NCI-H2107 treated with DMSO at 0.1 percent for 48 hours (cell line): ENCODE results near the gene DENND2D.
"Not testable (repeated sequence)": the region's sequence is repeated elsewhere in the genome, so short reads cannot be mapped to it uniquely, and the experiment has no call there.

Experiments
- DNase-seq: peaks from one replicate; lab custom pipeline; 2025; ENCODE audit not compliant: unreplicated experiment; lab: John Stamatoyannopoulos, UW

DENND2D gene

DNA sequence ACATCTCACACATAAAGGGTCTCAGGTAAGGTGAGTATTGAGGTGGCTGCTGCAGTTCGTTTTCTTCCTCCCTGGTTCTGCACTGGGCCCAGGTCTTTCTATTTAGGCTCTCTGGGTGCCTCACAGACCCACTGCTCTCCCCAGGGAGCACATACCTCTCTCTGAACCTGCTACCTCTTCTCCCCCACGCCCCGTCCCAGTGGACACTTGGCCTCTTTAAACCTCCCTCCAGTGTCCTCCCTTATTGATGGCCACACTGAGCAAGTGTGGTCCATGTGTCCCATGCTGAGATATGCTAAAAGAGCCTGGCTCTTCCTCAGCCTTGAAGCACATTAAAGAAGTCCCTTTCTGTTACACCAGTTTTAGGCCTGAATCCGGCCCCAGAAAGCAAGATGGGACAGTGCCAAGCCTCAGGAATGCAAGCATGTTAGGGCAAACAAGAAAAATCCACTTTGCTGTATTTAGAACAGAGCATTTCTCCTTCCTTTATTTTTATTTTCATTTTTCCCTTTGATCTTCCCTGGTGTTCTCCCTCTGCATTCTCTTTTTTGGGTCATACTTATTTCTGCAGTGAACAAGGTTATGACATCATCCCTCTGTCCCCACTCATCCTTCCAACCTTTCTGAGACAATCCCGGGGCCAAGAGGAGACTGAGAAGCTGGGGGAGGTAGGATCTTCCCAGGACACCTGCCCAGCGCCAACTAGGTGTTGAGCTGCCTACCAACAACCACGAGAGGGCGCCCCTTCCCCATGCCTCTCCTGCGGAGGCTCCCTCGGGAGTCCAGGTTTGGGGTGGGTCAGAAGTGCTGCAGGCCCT lies 22.1 kb upstream of the DENND2D start:
- peak; percentile 67 for DNase-seq

DNA sequence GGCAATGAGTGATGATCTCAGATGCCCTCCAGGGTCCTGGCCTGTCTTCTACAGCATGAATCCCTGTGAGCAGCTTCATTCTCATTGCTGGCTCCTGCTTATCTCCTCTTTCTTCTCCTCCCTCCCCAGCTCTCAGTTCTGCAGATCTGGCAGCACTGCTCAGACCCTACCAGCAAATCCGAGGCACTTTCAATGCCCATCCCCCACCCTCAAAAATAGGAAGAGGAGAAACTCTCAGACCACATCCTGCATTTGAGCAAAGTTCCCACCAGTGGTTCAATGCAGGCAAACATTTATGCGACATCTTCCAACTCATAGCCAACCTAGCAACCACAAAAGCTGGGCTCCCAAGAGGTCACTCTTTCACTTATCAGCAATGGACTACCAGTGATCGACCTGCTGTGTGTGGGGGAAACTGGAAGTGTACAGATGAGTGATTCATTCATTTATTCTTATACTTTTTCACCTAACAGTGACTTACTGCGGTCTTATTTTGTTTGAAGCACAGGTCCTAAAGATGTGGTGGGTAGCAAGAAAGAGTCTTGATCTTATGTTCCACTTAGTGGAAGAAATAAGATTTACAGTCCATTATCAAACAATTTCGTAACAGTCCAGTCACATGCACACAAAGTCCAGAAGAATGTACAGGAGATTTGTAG lies 21.3 kb upstream of the DENND2D start:
- DNase-seq: no peak

DNA sequence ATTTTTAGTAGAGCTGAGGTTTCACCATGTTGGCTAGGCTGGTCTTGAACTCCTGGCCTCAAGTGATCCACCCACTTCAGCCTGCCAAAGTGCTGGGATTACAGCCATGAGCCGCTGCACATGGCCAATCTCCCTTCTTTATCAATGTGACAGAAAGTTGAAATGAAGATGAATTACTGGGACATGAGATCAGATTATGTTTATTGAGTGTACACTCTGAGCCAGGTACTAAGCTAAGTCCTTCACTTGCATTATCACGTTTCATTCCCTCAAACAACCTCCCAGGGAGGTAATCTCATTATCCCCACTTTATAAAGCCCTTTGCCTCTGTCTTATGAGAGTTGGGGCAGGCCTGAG lies 20.8 kb upstream of the DENND2D start:
- DNase-seq: no peak

DNA sequence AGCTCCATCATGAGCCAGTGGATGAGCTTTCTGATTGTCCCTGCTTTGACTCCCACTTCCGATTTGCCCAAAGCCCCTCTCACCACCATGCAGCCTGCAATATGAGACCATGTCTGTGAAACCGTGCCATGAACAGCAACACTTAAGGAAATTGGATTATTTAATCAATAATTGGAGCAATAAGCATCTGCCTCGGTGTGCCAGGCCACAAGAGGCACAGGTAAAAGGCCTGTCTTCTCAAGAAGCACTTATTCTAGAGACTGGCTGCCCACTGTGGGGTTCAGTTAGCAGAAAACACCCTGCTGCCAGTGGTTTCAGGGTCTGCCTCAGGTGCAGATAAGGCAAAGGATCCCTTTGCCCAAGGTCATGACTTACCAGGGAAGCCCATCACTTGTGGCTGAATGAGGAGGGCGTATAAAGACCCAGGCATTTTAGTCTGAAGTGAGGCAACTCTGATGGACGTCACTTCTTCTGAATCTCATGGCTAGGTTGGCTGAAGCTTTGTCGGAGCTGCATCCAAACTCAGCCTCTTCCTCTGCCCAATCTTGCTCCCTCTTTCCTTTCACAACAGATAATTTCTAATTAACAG lies 19.9 kb upstream of the DENND2D start:
- no peak for DNase-seq

DNA sequence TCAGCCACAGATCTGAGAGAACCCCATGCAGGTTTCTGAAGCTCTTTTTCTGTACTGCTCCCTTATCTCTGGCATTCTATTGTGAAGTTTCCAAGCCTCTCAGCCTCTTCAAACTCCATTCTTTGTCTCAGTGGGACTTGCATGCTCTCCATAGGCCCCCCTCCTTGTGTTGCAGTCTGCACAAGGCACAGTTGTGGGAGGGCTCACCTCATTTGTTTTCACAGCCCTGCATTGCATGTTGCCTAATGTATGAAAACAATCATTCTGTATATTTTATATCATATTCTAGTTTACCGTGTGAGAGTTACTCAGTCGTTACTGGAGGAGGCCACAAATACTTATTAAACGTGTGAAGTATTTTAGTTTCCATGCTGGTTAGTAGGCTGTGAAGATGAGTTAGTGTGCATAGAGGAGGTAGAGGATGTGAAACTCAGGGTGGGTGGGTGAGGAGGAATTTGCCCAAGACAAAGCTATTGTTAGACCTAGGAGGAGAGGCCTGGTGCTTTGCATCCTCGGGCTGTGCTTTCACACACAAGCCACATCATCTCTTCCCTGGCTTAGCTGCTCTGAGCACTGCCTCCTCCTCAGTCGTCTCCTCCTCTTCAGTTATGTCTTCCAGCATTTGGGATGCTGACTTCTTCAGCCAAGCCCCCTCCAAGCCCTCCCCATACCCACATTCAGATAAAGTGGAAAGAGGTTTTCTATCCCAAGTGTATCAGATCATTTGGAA lies 19.3 kb upstream of the DENND2D start:
- no peak for DNase-seq

DNA sequence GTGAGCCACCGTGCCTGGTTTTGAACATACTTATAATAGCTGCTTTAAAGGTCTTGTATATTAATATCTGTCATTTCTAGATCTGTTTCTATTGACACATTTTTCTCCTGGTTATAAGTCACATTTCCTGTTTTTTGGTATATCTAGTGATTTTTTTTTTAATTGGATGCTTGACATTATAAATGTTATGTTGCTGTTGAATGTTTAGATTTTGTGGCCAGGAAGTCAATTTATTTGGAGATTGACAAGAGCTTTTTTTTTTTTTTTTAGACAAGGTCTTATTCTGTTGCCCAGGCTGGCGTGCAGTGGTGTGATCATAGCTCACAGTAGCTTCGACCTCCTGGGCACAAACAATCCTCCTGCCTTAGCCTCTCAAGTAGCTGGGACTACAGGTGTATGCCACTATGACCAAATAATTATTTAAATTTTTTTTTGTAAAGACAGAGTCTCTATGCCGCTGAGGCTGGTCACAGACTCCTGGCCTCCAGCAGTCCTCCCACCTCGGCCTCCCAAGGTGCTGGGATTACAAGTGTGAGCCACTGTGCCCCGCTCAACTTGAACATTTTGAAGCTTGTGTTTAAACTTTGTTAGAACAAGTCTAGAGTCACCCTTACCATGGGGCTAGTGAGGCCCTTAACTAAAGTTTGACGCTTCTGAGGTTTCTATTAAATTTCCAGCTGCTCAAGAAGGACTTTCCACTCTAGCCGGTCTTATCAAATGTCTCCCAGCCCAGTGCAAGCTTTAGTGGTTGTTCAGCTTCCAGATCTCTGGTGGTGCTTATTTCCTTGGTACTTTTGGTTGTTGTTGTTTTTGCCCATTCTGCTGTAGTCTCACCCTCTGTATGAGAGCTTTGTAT lies 18.5 kb upstream of the DENND2D start:
- DNase-seq: no peak

DNA sequence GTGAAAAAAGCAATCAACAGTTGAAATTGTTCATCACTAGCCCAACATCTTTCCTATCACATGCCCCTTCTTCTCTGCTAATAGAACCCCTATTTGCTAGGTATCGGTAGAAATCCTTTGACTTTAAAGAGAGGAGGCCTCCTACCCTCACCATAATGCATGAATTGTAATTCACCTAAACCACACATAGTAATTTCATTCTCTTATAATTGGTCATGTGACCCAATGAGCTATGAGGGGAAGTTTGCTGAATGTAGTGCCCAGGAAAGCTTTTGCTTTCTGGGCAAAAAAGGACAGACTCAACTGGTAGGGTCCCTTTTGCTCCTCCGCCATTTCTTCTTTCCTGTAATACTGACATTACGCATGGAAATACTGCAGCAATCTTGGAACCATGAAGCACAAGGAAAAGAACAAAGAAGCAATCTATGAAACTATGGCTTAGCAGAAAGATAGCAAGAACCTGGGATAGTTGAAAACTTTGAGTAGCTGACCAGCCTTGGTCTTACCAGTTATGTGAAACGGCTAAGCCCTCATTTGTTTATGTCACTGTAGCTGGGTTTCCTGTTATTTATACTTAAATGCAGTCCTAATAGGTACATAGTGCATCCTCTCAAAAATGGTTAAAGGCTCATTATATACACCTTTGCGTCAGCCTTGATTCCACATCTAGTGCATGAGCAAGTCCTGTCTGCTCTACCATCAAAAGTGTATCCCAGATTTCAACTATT lies 16.9 kb upstream of the DENND2D start:
- no peak for DNase-seq

DNA sequence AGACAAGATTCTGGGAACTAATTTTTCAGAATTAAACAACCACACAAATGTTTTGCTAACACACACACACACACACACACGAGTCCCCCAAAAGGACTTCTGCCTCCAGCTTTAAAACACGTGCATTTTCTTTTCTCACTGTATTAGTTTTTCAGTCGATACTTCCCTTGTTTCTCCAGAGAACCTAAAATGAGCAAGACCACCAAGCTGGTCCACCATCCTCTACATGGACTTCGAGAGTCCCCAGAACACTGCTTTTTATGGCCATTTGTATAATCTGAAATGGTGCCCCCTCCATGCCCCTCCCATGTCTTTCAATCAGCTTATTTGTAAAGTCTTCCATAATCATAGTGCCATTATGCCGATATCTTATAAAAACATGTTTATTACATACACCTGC lies 16.3 kb upstream of the DENND2D start:
- DNase-seq: no peak

DNA sequence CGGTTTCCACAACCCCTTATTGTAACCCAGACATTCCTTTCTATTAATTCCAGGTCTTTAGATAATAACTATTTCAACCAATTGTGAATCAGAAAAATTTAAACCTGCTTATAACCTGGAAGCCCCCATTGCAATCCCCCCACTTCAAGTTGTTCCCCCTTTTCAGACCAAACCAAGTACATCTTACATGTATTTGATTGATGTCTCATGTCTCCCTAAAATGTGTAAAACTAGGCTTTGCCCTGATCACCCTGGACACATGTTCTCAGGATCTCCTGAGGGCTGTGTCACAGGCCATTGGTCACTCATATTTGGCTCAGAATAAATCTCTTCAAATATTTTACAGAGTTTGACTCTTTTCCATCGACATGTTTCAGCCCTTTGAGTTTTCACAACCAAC lies 14.8 kb upstream of the DENND2D start:
- DNase-seq: not testable (repeated sequence)

DNA sequence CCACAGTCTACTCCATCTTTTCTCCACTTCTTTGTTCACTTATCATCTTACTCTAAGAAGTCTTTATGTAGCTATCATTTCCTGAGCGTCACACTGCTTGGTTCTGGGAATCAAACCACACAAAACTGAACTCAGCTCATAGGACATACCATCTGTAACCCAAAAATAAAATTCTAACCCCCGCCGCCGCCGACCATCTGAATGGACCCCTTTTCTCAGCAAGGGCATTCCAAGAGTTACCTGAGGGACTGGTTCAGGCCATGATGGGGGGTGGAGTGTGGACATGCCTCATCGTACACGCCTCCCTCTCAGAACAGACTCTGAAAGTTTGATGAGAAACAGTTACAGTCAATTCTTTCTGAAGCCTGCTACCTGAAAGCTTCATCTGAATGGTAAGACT lies 14.4 kb upstream of the DENND2D start:
- DNase-seq: no peak

DNA sequence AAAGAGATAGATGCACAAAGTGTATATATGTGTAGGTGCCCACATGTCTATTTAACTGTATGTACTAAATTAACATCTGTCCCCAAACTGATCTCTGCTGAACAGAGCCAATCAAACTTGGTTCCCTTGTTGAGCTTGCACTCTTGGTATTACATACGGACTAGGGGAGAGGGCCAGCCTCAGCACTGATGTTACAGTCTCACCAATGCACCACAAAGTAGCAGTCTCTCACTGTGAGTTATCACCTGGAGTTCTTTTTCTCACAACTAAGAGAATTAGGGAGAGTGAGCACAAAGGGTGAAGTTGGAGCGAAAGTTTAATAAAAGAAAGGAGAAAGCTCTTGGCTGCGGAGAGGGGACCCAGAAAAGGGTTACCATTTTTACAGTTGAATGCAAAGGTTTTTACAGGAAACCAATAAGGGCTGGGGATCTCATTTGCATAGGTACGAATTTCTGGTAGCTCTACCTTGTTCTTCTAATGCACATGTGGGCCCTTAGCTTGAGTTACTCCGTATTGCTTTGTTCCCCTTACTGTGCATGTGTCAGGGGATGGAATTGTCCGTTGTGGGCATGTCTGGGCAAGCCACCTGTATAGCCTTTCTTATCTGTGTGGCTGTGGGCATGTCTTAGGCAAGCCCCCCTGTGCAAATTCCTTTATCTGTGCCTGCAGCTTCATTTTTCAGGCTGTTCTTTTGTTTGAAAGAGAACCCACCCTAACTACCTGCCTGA lies 13.8 kb upstream of the DENND2D start:
- no peak for DNase-seq

DNA sequence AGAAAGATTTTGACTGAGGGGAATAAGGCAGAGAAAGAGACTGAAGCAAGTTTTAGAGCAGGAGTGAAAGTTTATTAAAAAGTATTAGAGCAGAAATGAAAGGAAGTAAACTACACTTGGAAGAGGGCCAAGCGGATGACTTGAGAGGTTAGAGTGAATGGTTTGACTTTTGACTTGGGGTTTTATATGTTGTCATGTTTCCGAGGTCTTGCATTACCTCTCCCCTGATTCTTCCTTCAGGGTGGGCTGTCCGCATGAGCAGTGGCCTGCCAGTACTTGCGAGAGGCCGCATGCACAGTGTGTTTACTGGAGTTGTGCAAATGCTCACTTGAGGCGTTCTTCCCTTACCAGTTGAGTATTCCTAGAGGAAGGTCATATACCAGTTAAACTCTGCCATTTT lies 13.0 kb upstream of the DENND2D start:
- no peak for DNase-seq

DNA sequence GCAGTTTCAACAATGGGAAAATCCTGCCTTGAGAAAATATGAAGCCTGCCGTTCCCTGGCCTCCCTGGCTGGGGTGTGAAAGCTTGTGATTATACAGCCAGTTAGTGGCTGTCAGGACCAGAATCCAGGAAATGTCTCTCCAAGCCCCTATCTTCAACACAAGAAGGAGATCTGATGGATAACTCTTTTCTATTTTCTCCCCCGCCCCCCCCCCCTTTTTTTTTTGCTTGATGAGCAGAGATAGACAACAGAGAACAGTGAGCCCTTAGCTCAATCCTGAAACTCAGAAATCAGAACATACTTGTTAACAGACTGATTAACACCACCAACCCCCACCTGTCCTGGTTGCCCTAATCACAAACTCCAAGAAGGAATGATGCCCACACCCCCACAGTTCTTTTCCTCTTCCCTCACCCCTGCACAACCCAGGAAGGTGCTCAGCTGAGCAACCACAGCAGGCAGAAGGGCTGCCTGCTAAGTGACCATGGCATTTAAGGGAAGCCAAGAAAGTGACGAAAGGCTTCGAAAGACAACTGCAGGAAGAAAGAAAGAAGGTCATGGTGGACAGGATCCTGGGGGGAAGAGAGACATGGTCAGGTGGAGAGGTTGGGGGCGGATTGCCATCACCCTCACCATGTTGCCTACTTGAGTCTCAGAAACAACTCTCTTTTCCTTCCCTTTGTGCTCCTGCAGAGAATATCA lies 12.3 kb upstream of the DENND2D start:
- DNase-seq: no peak

DNA sequence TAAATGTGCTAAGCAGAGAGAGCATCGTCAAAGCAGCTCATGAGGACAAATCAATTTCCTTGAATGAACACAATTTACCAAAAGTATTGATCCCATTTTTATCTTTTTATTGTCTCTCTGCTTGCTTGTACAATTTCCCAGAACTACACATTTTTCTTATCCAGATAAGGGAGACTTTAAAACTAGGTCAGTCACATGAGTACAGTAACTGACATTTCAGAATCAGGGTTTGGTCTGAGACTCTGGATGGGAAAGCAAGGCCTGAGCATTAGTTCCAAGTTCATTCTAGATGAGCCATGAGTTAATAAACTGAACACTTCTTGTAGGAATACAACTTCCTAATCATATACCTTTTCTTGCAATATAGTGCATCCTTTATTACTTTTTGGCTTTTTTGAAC lies 11.5 kb upstream of the DENND2D start:
- DNase-seq: no peak

DNA sequence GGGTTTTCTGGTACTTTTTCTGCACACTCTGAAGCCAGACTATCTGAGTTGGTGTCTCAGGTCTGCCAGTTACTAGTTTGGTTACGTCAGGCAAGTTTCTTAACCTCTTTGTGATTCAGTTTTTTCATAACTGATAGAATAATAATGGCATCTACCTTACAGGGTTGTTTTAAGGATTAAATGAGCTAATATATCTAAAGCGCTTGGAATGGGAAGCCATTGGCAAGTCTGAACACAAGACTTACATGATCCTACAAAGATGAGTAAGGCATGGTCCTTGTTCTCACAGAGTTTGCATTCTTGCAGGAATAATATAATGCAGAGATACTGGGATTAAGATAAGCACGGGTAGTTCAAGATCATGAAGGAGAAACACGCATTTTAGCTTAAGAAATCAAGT lies 9.2 kb upstream of the DENND2D start:
- DNase-seq: no peak

DNA sequence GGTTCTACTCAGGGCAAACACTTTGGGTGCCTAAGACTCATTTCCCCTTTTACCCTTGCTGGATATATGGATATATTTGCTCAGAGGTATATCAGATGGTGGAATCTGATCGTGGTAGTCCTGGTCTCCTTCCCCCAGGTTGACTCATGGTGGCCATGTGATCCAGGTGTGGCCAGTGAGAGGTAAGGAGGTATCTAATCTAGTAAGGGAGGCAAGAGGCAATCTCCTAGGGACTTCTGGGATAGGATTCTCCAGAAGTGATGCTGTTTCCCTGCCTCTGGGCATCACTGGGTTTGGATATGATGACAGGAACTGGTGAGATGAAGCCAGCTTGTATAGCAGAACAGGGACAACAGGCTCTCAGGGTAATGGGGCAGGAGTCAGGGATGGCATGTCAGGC lies 8.5 kb upstream of the DENND2D start:
- DNase-seq: no peak

DNA sequence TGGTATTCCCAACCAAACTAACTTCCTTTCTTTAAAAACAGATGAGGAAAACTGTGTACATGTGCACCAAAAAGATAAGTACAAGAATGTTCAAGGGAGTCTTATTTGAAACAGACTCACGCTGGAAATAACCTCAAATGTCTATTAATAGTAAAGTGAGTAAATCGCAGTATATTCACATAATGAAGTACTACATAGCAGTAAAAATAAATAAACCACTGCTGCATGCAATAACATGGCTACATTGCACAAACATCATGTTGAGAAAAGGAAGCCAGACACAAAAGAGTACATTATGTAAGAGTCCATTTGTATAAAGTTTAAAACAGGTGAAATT lies 5.2 kb upstream of the DENND2D start:
- DNase-seq: no peak

DNA sequence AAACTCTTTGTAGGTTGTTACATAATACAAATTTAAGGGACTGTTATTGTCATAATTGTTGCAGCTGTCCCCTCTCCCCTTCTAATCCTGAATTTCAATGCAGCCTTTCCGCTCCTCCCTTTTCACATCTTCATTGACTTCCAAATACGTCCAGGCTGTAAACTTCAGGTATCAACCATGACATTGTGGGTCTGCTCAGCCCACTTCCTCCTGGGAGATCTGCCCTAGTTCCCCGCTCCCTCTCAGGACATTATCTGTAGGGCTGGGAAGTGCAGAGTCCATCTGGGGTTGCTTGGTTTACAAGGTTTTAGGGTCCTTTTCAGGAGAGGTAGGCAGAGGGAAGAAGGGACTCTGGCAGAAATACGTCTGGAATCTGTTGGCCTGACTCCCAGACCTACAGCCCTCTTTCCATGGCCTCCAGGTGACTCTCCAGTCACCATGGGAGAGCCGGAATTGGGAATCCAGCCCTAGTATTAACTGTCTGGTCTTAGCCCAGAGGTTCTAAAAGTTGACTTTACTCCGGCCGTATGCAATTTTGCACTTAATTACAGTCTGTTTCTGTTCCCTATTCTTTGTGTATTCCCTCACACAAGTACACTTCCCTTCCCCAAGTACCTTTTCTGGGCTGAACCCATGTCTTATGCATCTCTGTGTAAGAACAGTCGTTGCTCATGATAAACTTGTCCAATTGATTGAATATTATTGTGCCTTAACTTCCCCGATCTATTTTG lies 4.7 kb upstream of the DENND2D start:
- DNase-seq: no peak
